ENCODE results near the gene C5AR1.

GRCh38 chr19:47322058-47322457 lies 12.4 kb downstream of the C5AR1 start:
- TF ChIP-seq, protein P1, sequence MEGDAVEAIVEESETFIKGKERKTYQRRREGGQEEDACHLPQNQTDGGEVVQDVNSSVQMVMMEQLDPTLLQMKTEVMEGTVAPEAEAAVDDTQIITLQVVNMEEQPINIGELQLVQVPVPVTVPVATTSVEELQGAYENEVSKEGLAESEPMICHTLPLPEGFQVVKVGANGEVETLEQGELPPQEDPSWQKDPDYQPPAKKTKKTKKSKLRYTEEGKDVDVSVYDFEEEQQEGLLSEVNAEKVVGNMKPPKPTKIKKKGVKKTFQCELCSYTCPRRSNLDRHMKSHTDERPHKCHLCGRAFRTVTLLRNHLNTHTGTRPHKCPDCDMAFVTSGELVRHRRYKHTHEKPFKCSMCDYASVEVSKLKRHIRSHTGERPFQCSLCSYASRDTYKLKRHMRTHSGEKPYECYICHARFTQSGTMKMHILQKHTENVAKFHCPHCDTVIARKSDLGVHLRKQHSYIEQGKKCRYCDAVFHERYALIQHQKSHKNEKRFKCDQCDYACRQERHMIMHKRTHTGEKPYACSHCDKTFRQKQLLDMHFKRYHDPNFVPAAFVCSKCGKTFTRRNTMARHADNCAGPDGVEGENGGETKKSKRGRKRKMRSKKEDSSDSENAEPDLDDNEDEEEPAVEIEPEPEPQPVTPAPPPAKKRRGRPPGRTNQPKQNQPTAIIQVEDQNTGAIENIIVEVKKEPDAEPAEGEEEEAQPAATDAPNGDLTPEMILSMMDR (IDR thresholded peaks at IDR 0.05), result no peak
- TF ChIP-seq EP300 (IDR thresholded peaks at IDR 0.05) (peak in 1 of 2 donors; percentile 38), POLR2A (IDR thresholded peaks at IDR 0.05) (no peak)
